GM19397 (cell line): ENCODE measurements around the gene RSPH1.

Experiments
- ATAC-seq: cut with Tn5 transposase; IDR thresholded peaks from one replicate; pipeline ENCODE4 v1.9.1; 2021; ENCODE audit warnings: mild to moderate bottlenecking, moderate library complexity; ENCODE audit not compliant: unreplicated experiment

The RSPH1 gene

DNA sequence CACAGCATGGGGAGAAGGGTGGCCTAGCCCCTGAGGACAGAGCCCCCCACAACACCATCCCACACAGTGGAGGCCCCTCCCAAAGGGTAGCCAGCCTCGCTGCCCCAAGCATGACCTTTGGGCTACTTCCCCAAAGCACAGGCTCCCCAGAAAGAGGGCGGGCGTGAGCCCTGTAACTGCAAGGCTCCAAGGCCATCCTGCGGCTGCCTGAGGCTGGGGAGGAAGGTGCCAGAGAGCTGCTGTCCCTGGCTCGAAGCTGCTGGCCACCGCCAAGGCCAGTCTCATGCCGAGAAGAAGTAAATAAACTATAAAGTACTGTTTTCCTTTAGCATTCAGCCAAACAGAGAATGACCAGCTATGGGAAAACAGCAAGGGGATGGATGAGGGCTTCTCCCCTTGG is 64.8 kb downstream of the RSPH1 start:
- no peak for ATAC-seq

DNA sequence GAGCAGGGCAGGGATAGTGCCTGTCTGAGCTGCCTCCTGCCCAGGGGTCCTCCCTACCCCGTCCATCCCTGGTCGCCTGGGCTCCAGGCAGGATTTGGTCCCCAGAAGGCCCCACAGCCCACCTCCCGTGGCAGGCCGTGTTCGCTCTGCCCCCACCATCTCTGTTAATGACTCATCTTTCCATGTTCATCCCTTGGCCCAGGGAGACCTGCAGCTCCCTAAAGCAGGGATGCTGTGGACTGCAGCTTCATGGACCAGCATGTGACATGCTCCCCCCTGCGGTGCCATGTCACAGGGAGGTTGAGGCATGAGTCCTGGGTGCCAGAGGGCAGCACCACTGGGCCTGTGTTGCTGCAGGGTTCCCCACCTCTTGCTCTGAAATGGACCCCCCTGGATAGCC is 65.5 kb downstream of the RSPH1 start:
- no peak for ATAC-seq

DNA sequence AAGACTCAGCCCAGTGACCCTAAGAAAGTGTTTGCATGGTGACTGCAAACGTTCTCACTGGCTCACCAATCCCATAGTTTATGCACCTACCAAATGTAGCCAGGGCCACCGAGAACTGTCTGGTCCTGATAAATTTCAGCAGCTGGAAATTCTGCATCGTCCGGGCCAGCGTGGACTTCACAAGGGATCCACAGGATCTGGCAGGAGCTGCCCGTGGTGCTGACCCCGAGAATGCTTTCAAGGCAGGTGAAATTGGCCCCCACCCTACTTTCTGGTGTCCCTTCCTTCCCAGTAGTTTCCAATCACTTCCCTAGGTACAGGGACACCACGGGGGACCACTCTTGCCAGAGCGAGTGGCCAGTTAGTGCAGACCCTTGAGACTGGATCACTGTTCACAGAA is 66.2 kb downstream of the RSPH1 start:
- ATAC-seq: no peak

DNA sequence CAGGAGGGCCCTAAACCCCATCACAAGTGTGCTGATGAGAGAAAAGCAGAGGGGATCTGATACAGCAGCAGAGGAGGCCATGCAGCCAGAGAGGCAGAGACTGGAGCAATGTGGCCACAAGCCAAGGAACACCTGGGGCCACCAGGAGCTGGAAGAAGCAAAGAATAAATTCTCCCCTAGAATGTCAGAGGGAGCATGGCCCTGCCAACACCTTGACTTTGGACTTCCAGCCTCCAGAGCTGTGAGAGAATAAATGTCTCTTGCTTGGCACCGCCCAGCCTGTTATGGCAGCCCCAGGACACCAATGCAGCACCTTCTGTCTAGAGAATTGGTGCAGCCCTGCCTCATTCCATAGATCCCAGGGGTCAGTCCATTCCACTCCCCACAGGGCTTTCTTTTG is 67.0 kb downstream of the RSPH1 start:
- ATAC-seq: no peak

- ATAC-seq: no peak
These were observed 68.1 kb downstream of the RSPH1 start for GRCh38 chr21:42427809-42428419.

- no peak for ATAC-seq
These were observed 69.0 kb downstream of the RSPH1 start for GRCh38 chr21:42426876-42427480.

GRCh38 chr21:42426424-42426823 is 69.6 kb downstream of the RSPH1 start:
- peak; percentile 42 for ATAC-seq

- no peak for ATAC-seq
These were observed 70.4 kb downstream of the RSPH1 start for GRCh38 chr21:42425591-42425990.

DNA sequence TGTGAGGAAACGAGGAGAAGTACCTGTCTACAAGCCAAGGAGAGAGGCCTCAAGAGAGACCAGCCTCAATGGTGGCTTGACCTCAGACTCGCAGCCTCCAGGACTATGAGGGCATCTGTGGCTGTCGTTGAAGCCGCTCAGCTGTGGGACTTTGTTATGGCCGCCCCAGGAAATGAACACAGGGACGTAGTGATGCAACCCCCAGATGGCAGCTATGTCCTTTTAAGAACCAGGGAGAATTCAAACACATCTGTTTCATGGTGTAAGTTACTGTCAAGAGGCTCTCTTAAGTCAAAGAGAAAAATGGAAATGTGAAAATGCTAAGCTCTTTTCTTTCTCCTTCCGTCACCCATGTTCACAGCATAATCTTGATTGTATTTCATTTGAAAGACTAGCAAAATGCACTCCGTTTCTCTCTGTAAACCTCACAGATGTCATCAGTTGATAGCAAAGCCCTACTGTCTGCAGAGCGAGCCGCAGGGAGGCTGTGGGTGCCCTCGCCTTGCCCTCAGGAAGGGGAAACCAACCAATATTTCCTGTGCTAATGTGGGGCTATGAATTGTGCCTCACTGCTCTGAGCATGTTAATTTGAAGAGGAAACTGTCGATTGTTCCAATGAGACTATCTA is 71.0 kb downstream of the RSPH1 start:
- ATAC-seq: no peak

DNA sequence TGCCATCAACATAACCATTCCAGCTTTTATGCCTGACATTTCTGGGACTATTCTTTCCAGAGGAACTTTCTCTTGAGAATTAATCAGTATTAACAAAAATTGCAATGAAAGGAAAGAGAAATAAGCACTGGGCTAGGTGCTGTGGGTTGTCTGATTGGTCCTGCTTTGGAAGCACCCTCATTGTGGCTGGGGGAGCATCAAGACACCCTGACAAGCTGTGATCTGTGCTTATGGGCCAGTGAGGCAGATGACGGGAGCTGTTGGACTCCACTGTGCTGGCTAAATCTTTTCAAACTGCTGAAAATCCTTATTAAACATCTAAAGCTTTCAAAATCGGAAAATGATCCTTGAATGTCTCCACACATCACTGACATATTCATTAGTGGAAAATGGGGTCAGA is 72.3 kb downstream of the RSPH1 start:
- no peak for ATAC-seq

DNA sequence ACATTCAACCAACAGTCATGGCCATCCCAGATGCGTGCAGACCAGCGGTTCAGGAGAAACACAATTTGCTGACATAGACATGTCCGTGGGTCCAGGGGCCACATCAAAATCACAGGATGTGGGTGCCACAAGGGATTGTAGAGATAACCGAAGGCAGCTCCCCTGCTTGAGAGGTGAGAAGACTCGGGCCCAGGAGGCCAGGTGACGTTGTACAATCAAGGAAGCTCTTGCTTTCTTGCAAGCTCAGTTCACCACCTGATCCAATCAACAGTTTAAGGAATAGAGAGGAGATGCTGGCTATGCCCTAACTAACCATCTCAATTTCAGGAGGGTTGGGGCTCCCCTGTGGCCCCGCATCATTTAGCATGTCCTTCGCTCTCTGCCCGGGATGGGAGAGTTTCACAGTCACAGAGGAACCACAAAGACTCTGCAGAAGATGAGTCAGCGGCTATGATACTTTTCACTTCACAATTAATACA is 72.8 kb downstream of the RSPH1 start:
- ATAC-seq: no peak
